ENCODE data around the gene TNFAIP8.

Gene TNFAIP8

DNA sequence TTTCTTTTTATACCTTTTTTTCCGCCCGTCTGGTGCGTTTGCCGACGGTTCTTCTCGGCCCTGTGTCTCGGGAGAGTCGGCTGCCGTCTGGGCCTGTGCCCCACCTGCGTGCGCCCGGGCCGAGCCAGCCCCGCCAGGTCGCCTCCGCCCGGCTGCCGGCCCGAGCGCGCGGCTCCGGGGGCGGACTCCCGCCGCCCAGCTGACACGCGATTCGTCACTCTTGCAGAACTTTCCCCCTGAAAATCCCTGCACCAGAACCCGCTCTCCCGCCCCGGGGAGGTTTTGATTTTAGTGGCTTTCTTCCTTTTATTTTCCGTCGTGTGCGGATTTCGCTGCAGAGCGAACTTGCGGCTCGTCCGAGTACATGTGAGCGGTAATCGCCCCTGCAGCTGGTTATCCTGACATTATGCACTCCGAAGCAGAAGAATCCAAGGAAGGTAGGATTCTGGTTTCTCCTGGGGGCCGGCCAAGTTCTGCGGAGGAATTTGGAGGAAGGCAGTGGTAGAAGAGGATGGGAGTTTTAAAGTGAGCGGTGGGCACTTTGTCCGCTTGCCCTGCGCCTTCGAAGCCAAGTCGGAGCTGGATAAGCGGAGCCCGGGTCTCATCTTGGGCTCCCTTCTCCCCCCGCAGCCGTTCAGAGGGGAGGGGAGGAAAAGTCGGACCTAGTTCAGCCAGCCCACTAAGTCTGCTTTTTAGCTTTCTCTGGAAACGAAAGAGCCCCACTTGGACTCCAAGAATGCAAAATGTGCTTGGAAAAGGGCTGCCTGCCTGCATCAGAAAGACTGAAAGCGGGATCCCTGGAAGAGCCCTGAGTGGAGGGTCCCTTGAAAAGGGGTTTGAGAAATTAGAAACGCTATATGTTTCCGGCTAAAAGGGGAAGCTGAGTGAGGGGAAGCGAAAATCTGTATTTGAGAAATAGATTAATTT lies at the start of gene TNFAIP8:
TSS of gene TNFAIP8 (plus strand) at position 335 of the 927 bp plus-strand sequence. CDS start at position 407, 72 bp downstream.
- peak; percentile 68 for DNase-seq

GRCh38 chr5:119307170-119307569 lies 48.6 kb upstream of the TNFAIP8 start:
- no peak for DNase-seq

GRCh38 chr5:119309326-119309725 lies 46.5 kb upstream of the TNFAIP8 start:
- DNase-seq, result peak; percentile 46

GRCh38 chr5:119311688-119312087 lies 44.1 kb upstream of the TNFAIP8 start:
- no peak for DNase-seq

GRCh38 chr5:119312403-119312802 lies 43.4 kb upstream of the TNFAIP8 start:
- no peak for DNase-seq

GRCh38 chr5:119313197-119313596 lies 42.6 kb upstream of the TNFAIP8 start:
- DNase-seq, result no peak

- DNase-seq, result no peak
These were observed 41.9 kb upstream of the TNFAIP8 start for GRCh38 chr5:119313658-119314605.

- peak; percentile 86 for DNase-seq
These were observed 40.3 kb upstream of the TNFAIP8 start for GRCh38 chr5:119315516-119315949.

DNA sequence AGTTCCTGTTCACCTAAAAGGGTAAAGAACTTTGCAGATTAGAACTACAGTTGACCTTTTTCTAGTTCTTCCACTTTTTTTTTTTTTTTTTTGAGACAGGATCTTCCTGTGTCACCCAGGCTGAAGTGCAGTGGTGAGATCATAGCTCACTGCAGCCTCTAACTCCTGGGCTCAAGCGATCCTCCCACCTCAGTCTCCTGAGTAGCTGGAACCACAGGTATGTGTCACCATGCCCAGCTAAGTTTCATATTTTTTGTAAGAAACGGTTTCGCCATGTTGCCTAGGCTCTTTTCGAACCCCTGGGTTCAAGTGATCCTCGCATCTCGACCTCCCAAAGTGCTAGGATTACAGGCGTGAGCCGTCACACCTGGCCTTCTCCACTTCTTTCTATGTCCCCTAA lies 39.7 kb upstream of the TNFAIP8 start:
- no peak for DNase-seq

- no peak for DNase-seq
These were observed 38.9 kb upstream of the TNFAIP8 start for GRCh38 chr5:119316906-119317305.

DNA sequence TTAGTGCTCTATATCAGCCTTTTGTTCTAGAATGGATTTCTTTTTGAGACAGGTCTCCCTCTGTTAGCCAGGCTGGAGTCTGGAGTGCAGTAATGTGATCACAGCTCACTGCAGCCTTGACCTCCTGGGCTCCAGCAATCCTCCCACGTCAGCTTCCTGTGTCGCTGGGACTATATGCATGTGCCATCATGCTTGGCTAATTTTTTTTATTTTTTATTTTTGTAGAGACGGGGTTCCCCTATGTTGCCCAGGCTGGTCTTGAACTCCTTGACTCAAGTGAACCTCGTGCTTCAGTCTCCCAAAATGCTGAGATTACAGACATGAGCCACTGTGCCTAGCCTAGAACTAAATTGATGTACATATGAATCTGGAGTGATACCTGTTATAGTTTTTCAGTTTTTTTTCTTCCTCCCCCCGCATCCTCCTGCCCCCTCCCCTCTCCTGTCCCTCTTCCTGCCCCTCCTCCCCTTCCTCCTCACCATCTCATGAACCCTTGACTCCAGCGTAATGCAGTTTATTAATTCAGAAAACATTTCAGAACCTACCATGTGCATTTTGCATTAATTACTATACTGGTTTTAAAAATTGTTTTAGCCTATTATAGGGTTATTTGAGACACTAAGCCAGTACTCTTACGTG lies 37.4 kb upstream of the TNFAIP8 start:
- no peak for DNase-seq

DNA sequence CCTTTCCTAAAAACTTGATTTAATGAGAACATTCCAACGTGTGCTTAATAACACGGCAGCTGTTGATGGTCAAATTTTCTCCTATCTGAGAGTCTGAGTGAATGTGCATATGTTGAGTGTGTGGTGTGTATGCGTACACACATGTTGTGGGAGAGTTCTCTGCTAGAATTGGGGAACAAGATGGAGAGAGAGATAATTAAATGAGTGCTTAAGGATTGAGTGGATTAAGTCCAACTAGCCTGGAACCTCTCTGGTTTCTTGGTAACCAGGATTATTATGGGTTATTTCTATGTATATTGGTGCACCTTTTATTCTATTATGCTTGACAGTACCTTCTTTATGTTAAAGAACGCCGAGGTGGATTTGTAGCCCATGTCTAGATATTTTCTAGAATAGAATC lies 36.4 kb upstream of the TNFAIP8 start:
- DNase-seq, result peak; percentile 49

DNA sequence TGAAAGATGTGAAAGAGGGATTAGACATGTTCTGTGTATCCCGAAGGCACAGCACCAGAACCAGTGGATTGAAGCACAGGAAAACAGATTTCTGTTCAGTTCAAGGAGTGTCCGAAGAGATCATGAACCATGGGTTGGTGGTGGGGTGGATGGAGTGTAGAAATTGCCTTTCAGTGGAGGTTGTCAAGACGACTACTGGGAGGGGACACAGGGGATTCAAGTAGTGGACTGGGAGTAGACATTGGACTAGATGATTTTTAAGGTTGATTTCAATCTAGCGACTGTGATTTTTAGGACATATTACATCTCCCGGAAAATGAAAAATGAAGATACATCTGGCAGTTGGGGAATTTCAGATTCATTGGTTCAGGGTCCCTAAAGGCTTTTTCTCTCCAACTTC lies 35.9 kb upstream of the TNFAIP8 start:
- no peak for DNase-seq

GRCh38 chr5:119321569-119322311 lies 34.1 kb upstream of the TNFAIP8 start:
- peak; percentile 45 for DNase-seq

DNA sequence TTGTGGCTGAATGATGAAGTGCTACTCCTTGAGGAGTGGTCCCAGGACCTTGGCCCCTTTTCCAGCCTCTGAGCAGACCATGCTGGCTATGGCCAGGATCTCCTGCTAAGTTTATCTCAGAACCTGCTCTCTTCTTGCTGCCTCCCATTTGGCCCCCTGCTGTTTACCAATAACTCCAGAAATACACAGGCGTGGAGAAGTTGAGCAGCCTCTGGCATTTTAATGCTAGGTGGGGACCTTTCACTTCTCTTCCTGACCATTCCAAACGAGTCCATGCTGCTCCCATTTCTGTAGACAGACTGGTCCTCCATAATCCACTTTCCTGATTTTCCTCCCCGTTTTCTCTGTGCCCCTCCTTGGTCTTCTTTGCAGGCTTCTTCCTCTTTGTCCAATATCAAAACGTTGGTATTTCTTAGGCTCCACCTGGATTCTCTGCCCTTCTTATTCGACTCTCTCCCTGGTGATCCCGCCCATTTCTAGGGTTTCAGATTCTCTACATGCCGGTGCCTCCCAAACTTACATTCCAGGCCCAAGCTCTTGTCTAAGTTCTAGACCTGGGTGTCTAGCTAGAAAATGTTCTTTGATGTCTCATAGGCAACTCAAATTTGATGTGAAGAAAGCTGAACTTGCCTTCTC lies 33.4 kb upstream of the TNFAIP8 start:
- no peak for DNase-seq

DNA sequence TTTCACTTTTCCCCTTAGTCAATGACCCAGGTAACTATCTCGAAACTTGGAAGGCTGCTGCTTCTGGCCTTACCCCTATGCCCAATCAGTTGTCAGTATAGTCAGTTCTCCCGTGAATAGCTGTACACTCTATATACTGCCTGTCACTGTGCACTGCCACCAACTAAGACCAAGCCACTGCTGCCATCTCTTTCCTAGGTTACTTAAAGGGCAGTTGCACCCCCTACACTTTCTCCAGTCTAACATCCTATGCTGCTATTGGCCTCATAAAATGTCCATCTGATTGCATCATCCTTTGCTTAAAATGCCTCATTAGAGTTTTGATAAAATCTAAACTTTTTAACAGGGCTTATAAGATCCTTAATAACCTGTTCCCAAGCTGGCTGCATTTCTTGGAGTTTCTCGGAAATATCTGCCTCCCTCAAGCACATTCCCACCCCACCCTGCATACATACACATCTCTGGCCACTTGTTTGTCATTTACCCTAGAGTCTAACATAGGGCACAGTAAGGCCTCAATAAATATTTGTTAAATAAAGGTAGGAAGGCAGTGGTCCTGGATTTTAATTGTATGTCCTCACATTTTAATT lies 32.8 kb upstream of the TNFAIP8 start:
- DNase-seq, result peak; percentile 51

DNA sequence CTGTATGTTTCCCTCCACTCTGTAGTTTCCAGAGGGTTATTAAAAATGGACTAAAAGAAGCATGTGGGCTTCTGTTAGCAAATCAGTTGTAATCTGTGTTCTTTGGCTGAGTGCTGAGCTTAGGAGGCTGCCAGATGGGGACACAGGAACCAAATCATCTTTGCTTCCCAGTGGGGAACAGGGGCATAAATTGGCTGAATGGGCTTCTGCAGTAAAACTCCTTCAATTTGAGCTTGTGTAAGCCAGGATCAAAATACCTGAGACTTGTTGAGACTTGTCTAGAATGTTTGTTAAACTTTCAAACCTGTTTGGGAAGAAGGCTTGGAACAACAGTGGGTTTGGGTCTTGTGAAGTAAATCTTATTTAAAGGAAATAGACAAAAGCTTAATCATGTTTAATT lies 32.2 kb upstream of the TNFAIP8 start:
- peak; percentile 49 for DNase-seq

DNA sequence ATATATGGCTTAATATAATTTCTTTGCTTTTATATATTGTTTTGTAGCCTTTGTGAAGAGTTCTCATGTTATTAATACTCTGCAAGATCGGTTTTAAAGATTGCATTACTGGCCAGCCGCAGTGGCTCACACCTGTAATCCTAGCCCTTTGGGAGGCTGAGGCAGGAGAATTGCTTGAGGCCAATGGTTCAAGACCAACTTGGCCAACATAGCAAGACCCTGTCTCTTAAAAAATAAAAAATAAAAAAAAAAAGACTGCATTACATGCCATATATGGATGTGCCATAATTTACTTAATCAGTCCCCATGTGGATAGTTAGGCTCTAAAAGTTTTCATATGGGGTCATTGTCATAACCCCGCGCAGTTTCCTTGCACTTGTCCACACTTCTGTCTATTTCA lies 31.0 kb upstream of the TNFAIP8 start:
- no peak for DNase-seq

- peak; percentile 72 for DNase-seq
These were observed 28.8 kb upstream of the TNFAIP8 start for GRCh38 chr5:119327018-119327417.

- peak; percentile 80 for DNase-seq
These were observed 26.8 kb upstream of the TNFAIP8 start for GRCh38 chr5:119328753-119329602.

Measured in hematopoietic multipotent progenitor cell treated with erythropoietin and hydrocortisone succinate and interleukin-3 and kit ligand, for 4 days (in vitro differentiated cells).